GM18498 (cell line): ENCODE results near the gene MAP2K5.

ENCODE experiments used
- ATAC-seq: cut with Tn5 transposase; IDR thresholded peaks from one replicate; pipeline ENCODE4 v1.9.1; 2021; ENCODE audit warnings: mild to moderate bottlenecking, moderate library complexity; ENCODE audit not compliant: unreplicated experiment

MAP2K5 gene

GRCh38 chr15:67820992-67821783 lies 278.7 kb downstream of the MAP2K5 start:
- ATAC-seq = no peak

- no peak for ATAC-seq
Measured at GRCh38 chr15:67821784-67822440, 279.4 kb downstream of the MAP2K5 start.

GRCh38 chr15:67822537-67823313 lies 280.2 kb downstream of the MAP2K5 start:
- no peak for ATAC-seq

- no peak for ATAC-seq
Measured at GRCh38 chr15:67823314-67824196, 281.1 kb downstream of the MAP2K5 start.

GRCh38 chr15:67824197-67824968 lies 281.9 kb downstream of the MAP2K5 start:
- ATAC-seq = no peak

GRCh38 chr15:67824976-67825880 lies 282.7 kb downstream of the MAP2K5 start, which contains the start of gene SKOR1:
Gene SKOR1 (plus strand): TSS chr15:67825509. CDS start chr15:67825603, 94 bp downstream.
- no peak for ATAC-seq

GRCh38 chr15:67825881-67826716 lies 283.6 kb downstream of the MAP2K5 start:
- ATAC-seq = no peak

GRCh38 chr15:67826717-67827561 lies 284.4 kb downstream of the MAP2K5 start:
- no peak for ATAC-seq

- ATAC-seq = no peak
Measured at GRCh38 chr15:67827562-67828277, 285.2 kb downstream of the MAP2K5 start.

GRCh38 chr15:67828278-67828968 lies 285.9 kb downstream of the MAP2K5 start:
- no peak for ATAC-seq

GRCh38 chr15:67828969-67829646 lies 286.6 kb downstream of the MAP2K5 start:
- no peak for ATAC-seq

- no peak for ATAC-seq
Measured at GRCh38 chr15:67829647-67830504, 287.4 kb downstream of the MAP2K5 start.

GRCh38 chr15:67831363-67831762 lies 288.9 kb downstream of the MAP2K5 start:
- ATAC-seq = no peak

GRCh38 chr15:67832031-67832551 lies 289.6 kb downstream of the MAP2K5 start:
- ATAC-seq = no peak
